ENCODE data around the gene PANK1. TPM values are rescaled to one million over a fixed set of nuclear protein-coding genes. Genes with fewer than 3 reads are reported as not detected.
A peak's percentile ranks its signal among the peaks of the same experiment; 100 is the strongest.

The PANK1 gene
- 10 to 100 TPM in 1 of 4 donors, 1 to 10 TPM in 3; 7.3 to 16.3 (median 9.0) TPM for total RNA-seq

GRCh38 chr10:89644967-89645741 is at the start of gene PANK1:
TSS of gene PANK1 (minus strand) at chr10:89645242. CDS start at chr10:89644891, 351 bp downstream.
- Histone ChIP-seq H3K36me3 (no peaks in the 10 kb centered on the region), H3K4me3 (peak within 1 kb of the TSS; percentile 69 to 92 (median 80)), H3K4me1 (peaks cover 28 to 52% of the 10 kb centered on the region in 2 donors), H3K27ac (peak within 1 kb of the TSS; percentile 93 to 98 (median 96)), H3K9me3 (no peaks in the 10 kb centered on the region), H3K27me3 (no peaks in the 10 kb centered on the region)
- TF ChIP-seq POLR2A (IDR thresholded peaks at IDR 0.05) (peak; percentile 82 to 86), CTCF (IDR thresholded peaks at IDR 0.05 in 4 of 5, conservative IDR thresholded peaks at IDR 0.05 in 1 of 5) (no peak)
- intact Hi-C loops (cut with DNase I; ENCODE audit: low total_unique reads) (loop anchor here (1.0 to 10.0 kb wide), 4 partner anchors 56 to 1987 kb away; partner anchors contain the start of genes KIF20B and PPP1R3C), in situ Hi-C loops (cut with MboI; ENCODE audit: low sequenced_read_pairs in 4 of 4) (loop anchor here in 1 of 4 donors (10.0 kb wide), 1 partner anchor 60 kb away; the partner anchor contains the start of gene KIF20B)
- DNase-seq, result peak; percentile 78 to 87
- ATAC-seq, result peak; percentile 48 to 50

GRCh38 chr10:89693176-89693575 is 48.1 kb upstream of the PANK1 start:
- H3K4me1 ChIP-seq, result no peaks in the 10 kb centered on the region
- intact Hi-C loops (cut with DNase I; ENCODE audit: low total_unique reads) (no loop called here), in situ Hi-C loops (cut with MboI; ENCODE audit: low sequenced_read_pairs in 4 of 4) (loop anchor here in 1 of 4 donors (10.0 kb wide), 1 partner anchor 118 kb away; no protein-coding TSS in a partner anchor)
- ATAC-seq (no peak), DNase-seq (no peak)
- H3K9me3 ChIP-seq, result no peaks in the 10 kb centered on the region
- H3K27ac ChIP-seq, result no peak overlapping the region
- no peaks in the 10 kb centered on the region for H3K36me3 ChIP-seq
- no peak overlapping the region for H3K4me3 ChIP-seq
- TF ChIP-seq CTCF (IDR thresholded peaks at IDR 0.05 in 4 of 5, conservative IDR thresholded peaks at IDR 0.05 in 1 of 5) (no peak), POLR2A (IDR thresholded peaks at IDR 0.05) (no peak)
- H3K27me3 ChIP-seq, result no peaks in the 10 kb centered on the region

- Histone ChIP-seq H3K27ac (no peak overlapping the region), H3K27me3 (no peaks in the 10 kb centered on the region), H3K4me3 (no peak overlapping the region), H3K9me3 (no peaks in the 10 kb centered on the region), H3K36me3 (no peaks in the 10 kb centered on the region), H3K4me1 (no peaks in the 10 kb centered on the region)
- in situ Hi-C loops (cut with MboI; ENCODE audit: low sequenced_read_pairs in 4 of 4) (loop anchor here in 1 of 4 donors (10.0 kb wide), 1 partner anchor 118 kb away; no protein-coding TSS in a partner anchor), intact Hi-C loops (cut with DNase I; ENCODE audit: low total_unique reads) (no loop called here)
- DNase-seq (no peak), ATAC-seq (no peak)
- TF ChIP-seq POLR2A (IDR thresholded peaks at IDR 0.05) (no peak), CTCF (IDR thresholded peaks at IDR 0.05 in 4 of 5, conservative IDR thresholded peaks at IDR 0.05 in 1 of 5) (no peak)
Measured at GRCh38 chr10:89692416-89692815, 47.4 kb upstream of the PANK1 start.

GRCh38 chr10:89690027-89690426 is 45.0 kb upstream of the PANK1 start:
- no peaks in the 10 kb centered on the region for H3K36me3 ChIP-seq
- no peak for DNase-seq
- in situ Hi-C loops (cut with MboI; ENCODE audit: low sequenced_read_pairs in 4 of 4), result loop anchor here in 1 of 4 donors (10.0 kb wide), 1 partner anchor 115 kb away; no protein-coding TSS in a partner anchor
- H3K27ac ChIP-seq, result no peak overlapping the region
- H3K27me3 ChIP-seq, result no peaks in the 10 kb centered on the region
- intact Hi-C loops (cut with DNase I; ENCODE audit: low total_unique reads), result no loop called here
- H3K4me3 ChIP-seq, result no peak overlapping the region
- TF ChIP-seq CTCF (IDR thresholded peaks at IDR 0.05 in 4 of 5, conservative IDR thresholded peaks at IDR 0.05 in 1 of 5), result no peak
- no peak for ATAC-seq
- no peaks in the 10 kb centered on the region for H3K4me1 ChIP-seq
- no peaks in the 10 kb centered on the region for H3K9me3 ChIP-seq

All from gastrocnemius medialis (tissue), 4 donors.